COLO668 (cell line): ENCODE measurements around the gene IRAK3.
"Not testable (repeated sequence)": the region's sequence is repeated elsewhere in the genome, so short reads cannot be mapped to it uniquely, and the experiment has no call there.

Experiments used
- DNase-seq: peaks from one replicate; lab custom pipeline; 2025; ENCODE audit not compliant: unreplicated experiment; lab: John Stamatoyannopoulos, UW

IRAK3 gene

GRCh38 chr12:66302827-66303169, 113.8 kb downstream of the IRAK3 start:
- no peak for DNase-seq

GRCh38 chr12:66303316-66303804, 114.3 kb downstream of the IRAK3 start:
- not testable (repeated sequence) for DNase-seq
